Measurements from ENCODE around the gene PROX1.

GRCh38 chr1:213996320-213997037, 8.7 kb downstream of the PROX1 start:
- TF ChIP-seq POLR2AphosphoS5 (IDR thresholded peaks at IDR 0.05; ENCODE audit: low read depth, low read length) (no peak), GABPA (IDR thresholded peaks at IDR 0.05; ENCODE audit: borderline replicate concordance, insufficient read depth, low read length) (no peak), ATF3 (IDR thresholded peaks at IDR 0.05; ENCODE audit: insufficient read depth, low read depth, low read length) (no peak), TAF1 (IDR thresholded peaks at IDR 0.05; ENCODE audit: low read depth, low read length) (no peak), RNF2 (IDR thresholded peaks at IDR 0.05; ENCODE audit: borderline replicate concordance, low read depth, low read length, missing control alignments, poor library complexity, severe bottlenecking) (no peak), CTCF (IDR thresholded peaks at IDR 0.05; ENCODE audit: control extremely low read depth in 1 of 3, insufficient read depth in 1 of 3, low read depth in 1 of 3, low read length in 3 of 3) (no peak), MAFK (IDR thresholded peaks at IDR 0.05; ENCODE audit: low read depth, low read length) (no peak), EZH2 (IDR thresholded peaks at IDR 0.05; ENCODE audit: low read depth, low read length, severe bottlenecking) (no peak), MAX (IDR thresholded peaks at IDR 0.05) (no peak), ATF2 (IDR thresholded peaks at IDR 0.05; ENCODE audit: low read length) (no peak), RXRA (IDR thresholded peaks at IDR 0.05; ENCODE audit: insufficient read depth, low read depth, low read length) (no peak)
